Right lobe of liver (tissue), 6 donors: Measurements from ENCODE around the gene HCAR3. TPM values are rescaled to one million over a fixed set of nuclear protein-coding genes. Genes with fewer than 3 reads are reported as not detected.

Experiments
- ATAC-seq, 4 donors: fragments of 200-7000 bp; cut with Tn5 transposase; one replicate each; pipeline ENCODE4 v1.9.1; 2020; ENCODE audit warnings: mild to moderate bottlenecking in 4 of 4, moderate library complexity in 4 of 4
- DNase-seq, 3 donors: peaks; one replicate each; pipeline ENCODE4 v3.0.0-alpha.2; 2020
- H3K27ac ChIP-seq, 3 donors: fragments of 200-600 bp; one replicate each; pipeline ENCODE4 v1.8.0; 2022
- H3K27me3 ChIP-seq, 2 donors: fragments of 200-600 bp; one replicate each; pipeline ENCODE4 v1.8.0; 2022
- H3K36me3 ChIP-seq, 4 donors: fragments of 200-600 bp; sonication (generic) in 1 of 4; one replicate each; pipeline versions ENCODE4 v1.5.1 to v1.8.0; 2017 to 2022; ENCODE audit warnings: control low read depth in 1 of 4
- H3K4me1 ChIP-seq, 4 donors: fragments of 200-600 bp; sonication (generic) in 1 of 4; one replicate each; pipeline versions ENCODE4 v1.5.1 to v1.8.0; 2017 to 2022; ENCODE audit warnings: control low read depth in 1 of 4
- H3K4me3 ChIP-seq, 3 donors: fragments of 200-600 bp; one replicate each; pipeline ENCODE4 v1.8.0; 2022
- H3K9me3 ChIP-seq, 4 donors: fragments of 200-600 bp; sonication (generic) in 1 of 4; one replicate each; pipeline versions ENCODE4 v1.5.1 to v1.8.0; 2017 to 2022; ENCODE audit warnings: control low read depth in 1 of 4
- POLR2A ChIP-seq: fragments of 450-650 bp; IDR thresholded peaks from one replicate; pipeline ENCODE4 v1.6.1; 2017; ENCODE audit warnings: antibody characterized with exemption, mild to moderate bottlenecking
- WGBS: methylation state at CpG from one replicate; pipeline ENCODE4 v1.1.6; 2018; ENCODE audit warnings: low coverage, low lambda C conversion rate; ENCODE audit not compliant: insufficient coverage; ENCODE audit errors: missing lambda C conversion rate; 5-methylcytosine and 5-hydroxymethylcytosine counted together
- intact Hi-C, 2 donors: fragments of 100-400 bp; cut with DNase I; formaldehyde crosslinking; loops; one replicate each; pipeline versions ENCODE4 v1.11.2 to v1.14.1; 2022
- total RNA-seq, 6 experiments: library from RNA; depleted of rRNA in 2 of 6; stranded (reverse); fragments of >200 nt in 2 of 6; fragmentation: NEBNext Ultra II Directional in 3 of 6; extraction: Animal tissue kit (Norgen Biotek cat#: 25700) in 3 of 6; gene quantifications; one replicate each; pipeline versions ENCODE4 v1.1.0 to v1.2.4, GENCODE V29; 2016 to 2023
- TF ChIP-seq, protein P1 (sequence below), 4 donors: fragments of 200-600 bp in 3 of 4; fragments of 450-650 bp in 1 of 4; IDR thresholded peaks; one replicate each; pipeline versions ENCODE4 v1.5.1 to v1.8.0; 2016 to 2022; ENCODE audit warnings: antibody characterized with exemption in 4 of 4, mild to moderate bottlenecking in 2 of 4
- donor health status: DM: no; HTN: yes; CAD: no.
- donor health status: DM: no; HTN: no; CAD: no.
- donor health status: DM: no; HTN: no; CAD: no.
- donor health status: DM: no; HTN: yes; CAD: no.
- donor health status: DM: no; HTN: yes; CAD: no.

Gene HCAR3
- total RNA-seq, 6 experiments from 2014 or later, result 0.11 to 4.2 (median 0.36) TPM; not detected in 2

- Histone ChIP-seq H3K36me3 (no peaks in the 10 kb centered on the region), H3K4me3 (no peak overlapping the region), H3K27me3 (no peaks in the 10 kb centered on the region), H3K9me3 (no peaks in the 10 kb centered on the region), H3K27ac (no peak overlapping the region), H3K4me1 (no peaks in the 10 kb centered on the region)
- 87% methylated on average over 10 of the region's 27 CpGs for WGBS
- intact Hi-C loops, result no loop called here
- DNase-seq, result no peak
- TF ChIP-seq POLR2A, result no peak
- TF ChIP-seq, protein P1, sequence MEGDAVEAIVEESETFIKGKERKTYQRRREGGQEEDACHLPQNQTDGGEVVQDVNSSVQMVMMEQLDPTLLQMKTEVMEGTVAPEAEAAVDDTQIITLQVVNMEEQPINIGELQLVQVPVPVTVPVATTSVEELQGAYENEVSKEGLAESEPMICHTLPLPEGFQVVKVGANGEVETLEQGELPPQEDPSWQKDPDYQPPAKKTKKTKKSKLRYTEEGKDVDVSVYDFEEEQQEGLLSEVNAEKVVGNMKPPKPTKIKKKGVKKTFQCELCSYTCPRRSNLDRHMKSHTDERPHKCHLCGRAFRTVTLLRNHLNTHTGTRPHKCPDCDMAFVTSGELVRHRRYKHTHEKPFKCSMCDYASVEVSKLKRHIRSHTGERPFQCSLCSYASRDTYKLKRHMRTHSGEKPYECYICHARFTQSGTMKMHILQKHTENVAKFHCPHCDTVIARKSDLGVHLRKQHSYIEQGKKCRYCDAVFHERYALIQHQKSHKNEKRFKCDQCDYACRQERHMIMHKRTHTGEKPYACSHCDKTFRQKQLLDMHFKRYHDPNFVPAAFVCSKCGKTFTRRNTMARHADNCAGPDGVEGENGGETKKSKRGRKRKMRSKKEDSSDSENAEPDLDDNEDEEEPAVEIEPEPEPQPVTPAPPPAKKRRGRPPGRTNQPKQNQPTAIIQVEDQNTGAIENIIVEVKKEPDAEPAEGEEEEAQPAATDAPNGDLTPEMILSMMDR (IDR thresholded peaks at IDR 0.05), result no peak
- ATAC-seq, result peak in 1 of 4 donors; percentile 40
Observed at GRCh38 chr12:122729583-122730214, 13.1 kb upstream of the HCAR3 start.

GRCh38 chr12:122726080-122726558, 9.5 kb upstream of the HCAR3 start:
- H3K27me3 ChIP-seq, result no peaks in the 10 kb centered on the region
- TF ChIP-seq POLR2A, result no peak
- TF ChIP-seq, protein P1 (IDR thresholded peaks at IDR 0.05), result no peak
- DNase-seq (no peak), ATAC-seq (peak in 2 of 4 donors; percentile 21 to 44)
- no peaks in the 10 kb centered on the region for H3K9me3 ChIP-seq
- 57% methylated on average over 4 of the region's 5 CpGs for WGBS
- no peaks in the 10 kb centered on the region for H3K4me1 ChIP-seq
- H3K36me3 ChIP-seq, result no peaks in the 10 kb centered on the region
- H3K27ac ChIP-seq, result no peak overlapping the region
- intact Hi-C loops, result no loop called here
- no peak overlapping the region for H3K4me3 ChIP-seq

- H3K4me3 ChIP-seq, result no peak overlapping the region
- H3K27ac ChIP-seq, result no peak overlapping the region
- DNase-seq (no peak), ATAC-seq (no peak)
- no peaks in the 10 kb centered on the region for H3K9me3 ChIP-seq
- TF ChIP-seq, protein P1 (IDR thresholded peaks at IDR 0.05), result no peak
- no peak for TF ChIP-seq POLR2A
- intact Hi-C loops, result no loop called here
- no peaks in the 10 kb centered on the region for H3K4me1 ChIP-seq
- WGBS, result 60% methylated on average over 6 of the region's 6 CpGs
- H3K27me3 ChIP-seq, result no peaks in the 10 kb centered on the region
- H3K36me3 ChIP-seq, result no peaks in the 10 kb centered on the region
Observed at GRCh38 chr12:122725452-122726079, 9.0 kb upstream of the HCAR3 start.

DNA sequence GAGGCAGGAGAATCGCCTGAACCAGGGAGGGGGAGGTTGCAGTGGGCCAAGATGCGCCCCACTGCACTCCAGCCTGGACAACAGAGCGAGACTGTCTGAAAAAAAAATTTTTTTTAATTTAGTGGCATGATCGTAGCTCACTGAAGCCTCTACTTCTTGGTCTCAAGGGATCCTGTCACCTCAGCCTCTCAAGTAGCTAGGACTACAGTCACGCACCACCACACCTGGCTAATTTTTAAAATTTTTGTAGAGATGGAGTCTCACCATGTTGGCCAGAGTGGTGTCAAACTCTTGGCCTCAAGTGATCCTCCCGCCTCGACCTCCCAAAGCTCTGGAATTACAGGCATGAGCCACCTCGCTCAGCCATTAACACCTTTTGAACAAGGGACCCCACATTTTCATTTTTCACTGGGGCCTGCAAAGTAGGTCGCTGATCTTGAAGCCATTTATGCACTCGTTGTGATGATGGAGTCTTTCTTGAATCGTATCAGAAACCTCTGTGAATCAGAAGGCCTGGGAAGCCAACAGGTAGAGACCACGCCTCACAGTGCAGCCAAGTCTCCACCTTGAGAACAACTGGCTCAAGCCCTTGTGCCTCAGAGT, 8.1 kb upstream of the HCAR3 start:
- Histone ChIP-seq H3K27ac (no peak overlapping the region), H3K27me3 (no peaks in the 10 kb centered on the region), H3K9me3 (no peaks in the 10 kb centered on the region), H3K4me1 (no peaks in the 10 kb centered on the region), H3K36me3 (no peaks in the 10 kb centered on the region), H3K4me3 (no peak overlapping the region)
- ATAC-seq (no peak), DNase-seq (no peak)
- intact Hi-C loops, result no loop called here
- WGBS, result 78% methylated on average over 9 of the region's 12 CpGs
- no peak for TF ChIP-seq POLR2A
- TF ChIP-seq, protein P1 (IDR thresholded peaks at IDR 0.05), result no peak
